A204.1 (cell line): Measurements from ENCODE around the gene NIT2.
"Not testable (repeated sequence)": the region's sequence is repeated elsewhere in the genome, so short reads cannot be mapped to it uniquely, and the experiment has no call there.

ENCODE experiments used
- FAIRE-seq: peaks from 2 replicates; lab custom pipeline; 2012; peaks lifted over from hg19 to GRCh38; lab: Jason Lieb, UNC

The NIT2 gene, protein sequence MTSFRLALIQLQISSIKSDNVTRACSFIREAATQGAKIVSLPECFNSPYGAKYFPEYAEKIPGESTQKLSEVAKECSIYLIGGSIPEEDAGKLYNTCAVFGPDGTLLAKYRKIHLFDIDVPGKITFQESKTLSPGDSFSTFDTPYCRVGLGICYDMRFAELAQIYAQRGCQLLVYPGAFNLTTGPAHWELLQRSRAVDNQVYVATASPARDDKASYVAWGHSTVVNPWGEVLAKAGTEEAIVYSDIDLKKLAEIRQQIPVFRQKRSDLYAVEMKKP

DNA sequence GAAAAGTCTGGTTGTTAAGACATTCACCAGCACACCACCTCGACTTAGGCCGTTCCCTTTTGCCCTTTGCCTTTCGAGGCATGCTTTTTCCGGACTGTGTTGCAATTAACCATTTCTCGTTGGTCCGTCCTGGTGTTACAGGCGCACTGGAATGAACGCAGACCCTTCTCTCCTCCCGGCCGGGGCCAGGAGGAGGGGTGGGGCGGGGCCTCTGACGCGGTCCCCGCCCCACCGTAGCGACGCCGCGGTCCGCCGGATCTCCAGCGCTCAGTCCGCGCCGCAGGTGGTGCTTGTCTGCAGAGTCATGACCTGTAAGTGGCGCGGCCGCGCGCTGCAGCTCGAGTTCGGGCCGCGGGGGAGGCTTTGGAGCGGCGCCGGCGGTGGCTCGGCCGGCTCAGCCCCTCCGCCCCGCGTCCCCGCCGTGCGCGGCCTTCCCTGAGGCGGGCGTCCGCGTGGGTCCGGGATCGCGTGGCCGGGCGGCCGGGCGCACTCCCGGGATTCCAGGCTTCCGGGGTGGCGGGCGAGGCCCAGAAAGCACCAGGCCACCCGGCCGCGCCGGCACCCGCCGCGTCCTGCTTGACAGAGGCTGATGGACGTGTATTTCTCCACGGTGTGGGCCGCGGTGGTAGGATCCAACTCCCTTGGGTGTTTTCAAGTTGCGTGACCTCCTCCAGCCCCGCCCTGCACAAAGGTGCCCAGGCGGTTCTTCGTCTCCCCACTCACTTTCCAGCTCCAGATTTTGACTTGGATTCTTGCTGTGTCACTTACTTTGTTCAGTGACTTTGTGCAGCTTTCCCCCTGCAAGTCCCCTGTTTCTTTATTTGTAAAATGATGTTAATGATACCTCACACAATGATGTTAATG lies at the start of gene NIT2:
NIT2 (plus strand) TSS at position 270 of the 864 bp plus-strand sequence; CDS start at position 305, 35 bp downstream.
- FAIRE-seq = no peak

DNA sequence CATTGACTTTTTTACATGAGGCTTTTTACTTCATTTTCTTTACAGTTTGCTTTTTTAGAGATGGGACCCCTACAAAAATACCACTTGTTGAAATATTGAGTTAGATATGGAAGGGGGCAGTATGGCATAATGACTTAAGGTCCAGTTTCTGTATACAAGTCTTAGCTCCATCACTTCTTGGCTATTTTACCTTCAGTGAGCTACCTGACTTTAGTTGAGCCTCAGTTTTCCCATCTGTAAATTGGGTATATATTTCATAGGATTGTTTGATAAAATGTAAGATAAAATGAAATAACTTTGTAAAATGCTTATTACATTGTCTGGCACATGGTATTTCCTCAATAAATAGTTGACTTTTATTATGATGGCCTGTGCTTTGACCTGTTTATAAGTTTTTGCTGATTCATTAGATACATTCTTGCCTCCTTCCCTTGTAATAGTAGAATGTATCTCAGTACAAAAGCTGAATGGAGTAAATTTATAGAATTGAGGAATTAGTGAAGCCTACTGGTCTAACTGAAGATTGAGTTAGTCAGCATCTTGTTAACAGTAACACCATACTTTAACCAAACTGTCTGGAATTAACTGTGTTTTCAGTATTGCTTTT lies 46.2 kb upstream of the NIT2 start:
- no peak for FAIRE-seq

DNA sequence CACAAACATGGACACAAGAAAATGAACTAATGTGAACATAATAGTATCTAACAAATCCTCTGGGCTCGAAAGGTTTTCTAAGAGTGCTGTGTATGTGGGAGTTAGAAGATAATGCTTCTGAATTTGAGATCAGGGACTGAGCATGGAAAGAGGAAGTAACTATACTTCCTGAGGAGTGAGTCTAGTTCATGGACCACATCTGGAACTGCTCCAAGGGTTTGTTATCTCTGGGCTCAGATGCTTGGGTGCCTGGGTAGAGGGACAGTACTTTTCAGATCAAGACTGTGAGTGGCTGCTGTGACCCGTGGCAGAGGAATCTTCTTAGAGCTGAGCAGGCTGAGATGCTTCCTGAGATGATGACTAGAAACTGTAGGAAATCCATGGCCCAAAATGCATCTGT lies 45.2 kb upstream of the NIT2 start:
- FAIRE-seq = no peak

DNA sequence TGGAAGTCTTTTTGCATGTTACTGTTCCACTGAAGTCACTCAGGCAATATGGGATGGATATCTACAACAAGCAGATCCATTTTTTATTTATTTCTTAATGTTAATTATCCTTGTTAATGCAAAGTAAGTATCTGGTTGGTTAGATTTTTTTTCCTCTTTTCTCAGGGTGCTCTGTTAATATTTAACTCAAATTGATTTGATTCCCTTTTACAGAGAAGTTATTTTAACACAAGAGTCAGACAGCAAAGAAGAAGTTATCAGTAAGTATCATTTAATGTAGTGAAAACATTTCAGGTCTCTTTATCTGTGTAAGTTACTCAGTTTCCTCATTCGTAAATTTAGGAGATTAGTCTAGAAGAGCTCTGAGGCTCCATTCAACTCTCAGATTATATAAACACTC lies 39.5 kb upstream of the NIT2 start:
- FAIRE-seq = no peak

DNA sequence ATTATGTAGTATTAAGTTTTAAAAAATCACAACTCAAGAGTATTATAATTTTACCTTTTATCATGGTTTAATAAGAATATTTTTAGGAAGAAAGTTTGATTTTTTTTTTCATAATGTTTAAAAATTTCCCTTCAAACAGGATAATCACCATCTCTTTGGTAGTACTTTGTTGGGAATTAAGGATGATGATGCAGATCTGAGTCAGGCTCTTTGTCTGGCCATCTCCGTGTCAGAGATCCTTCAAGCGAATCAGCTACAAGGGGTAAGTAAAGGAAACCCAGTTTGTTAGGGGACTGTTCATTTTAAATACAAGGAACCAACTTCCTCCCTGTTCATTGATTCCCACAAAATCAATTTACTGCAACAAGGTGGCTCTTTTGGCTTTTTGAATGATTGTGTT lies 36.8 kb upstream of the NIT2 start:
- no peak for FAIRE-seq

DNA sequence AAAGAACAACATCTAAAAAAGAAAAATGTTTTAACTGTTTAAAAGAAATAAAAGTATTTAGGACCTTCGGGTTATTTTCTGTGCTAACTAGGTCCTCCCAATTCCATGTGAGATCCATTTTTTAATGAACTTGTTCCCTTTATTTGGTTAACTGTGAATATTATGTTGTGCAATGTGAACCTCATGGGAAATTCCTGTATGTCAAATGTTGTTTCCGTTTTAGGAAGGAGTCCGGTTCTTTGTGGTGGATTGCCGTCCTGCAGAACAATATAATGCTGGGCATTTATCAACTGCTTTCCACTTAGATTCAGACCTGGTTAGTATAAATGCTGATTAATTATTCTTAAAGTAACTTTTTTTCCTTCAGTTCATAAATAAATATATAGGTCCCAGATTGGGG lies 35.5 kb upstream of the NIT2 start:
- no peak for FAIRE-seq

DNA sequence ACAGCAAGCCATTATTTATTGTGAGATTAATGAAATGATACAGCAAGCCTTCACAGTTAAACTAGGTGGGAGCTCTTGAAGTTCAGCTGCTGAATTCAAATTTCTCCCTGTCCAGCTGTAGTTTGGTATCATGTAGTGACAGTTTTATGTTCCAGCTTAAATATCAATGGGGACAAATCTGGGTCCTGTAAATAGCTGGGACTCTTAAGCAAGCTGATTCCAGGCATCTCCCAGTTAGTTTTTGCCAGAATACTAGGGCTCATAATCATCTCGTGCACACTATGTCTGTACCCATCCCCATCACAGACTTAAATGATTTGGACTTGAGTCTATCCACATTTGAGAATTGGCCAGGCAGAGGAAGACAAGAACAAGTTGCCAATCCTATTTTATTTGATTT lies 27.9 kb upstream of the NIT2 start:
- no peak for FAIRE-seq

DNA sequence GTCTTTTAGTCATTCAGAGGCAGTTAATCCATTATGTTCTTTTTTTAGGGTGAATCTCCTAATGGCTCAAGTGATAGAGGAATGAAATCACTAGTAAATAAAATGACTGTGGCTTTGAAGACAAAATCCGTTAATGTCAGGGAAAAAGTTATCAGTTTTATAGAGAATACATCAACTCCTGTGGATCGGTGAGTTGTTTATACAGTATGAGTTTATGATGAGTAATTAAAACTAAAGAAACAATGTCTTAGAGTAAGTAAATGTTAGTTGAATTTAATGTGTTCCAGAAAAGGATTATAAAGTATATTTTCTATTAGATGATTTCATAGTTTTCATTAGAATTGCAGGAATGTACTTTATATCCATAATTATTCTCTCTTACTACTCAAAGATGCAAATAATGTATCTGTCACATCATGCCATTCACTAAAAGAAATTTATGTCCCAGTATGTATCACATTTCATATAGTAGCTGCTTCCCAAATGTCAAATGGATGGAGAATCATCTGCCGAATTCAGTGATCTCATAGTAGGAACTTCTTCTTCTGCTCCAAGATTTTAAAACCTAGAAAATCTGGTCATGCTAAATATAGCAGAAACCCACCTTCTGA lies 24.1 kb upstream of the NIT2 start:
- FAIRE-seq = no peak

DNA sequence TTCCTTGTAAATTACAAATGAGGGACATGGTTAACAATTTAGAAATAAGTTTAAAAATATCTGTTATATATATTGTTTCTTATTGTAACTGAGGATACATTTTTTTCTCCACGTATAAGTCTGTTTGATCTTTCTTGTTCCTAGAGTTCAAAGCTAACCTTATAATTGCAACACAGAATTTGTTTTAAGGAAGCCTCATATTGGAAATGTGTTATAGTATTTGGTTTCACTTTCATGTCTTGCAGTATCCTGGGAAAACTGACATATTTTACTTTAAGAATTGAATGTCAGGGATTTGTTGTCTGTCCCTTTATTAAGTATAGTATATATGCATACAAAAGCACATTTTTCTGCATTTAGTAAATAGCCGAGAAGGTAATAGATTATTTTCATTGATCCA lies 23.5 kb upstream of the NIT2 start:
- peak; percentile 76 for FAIRE-seq

DNA sequence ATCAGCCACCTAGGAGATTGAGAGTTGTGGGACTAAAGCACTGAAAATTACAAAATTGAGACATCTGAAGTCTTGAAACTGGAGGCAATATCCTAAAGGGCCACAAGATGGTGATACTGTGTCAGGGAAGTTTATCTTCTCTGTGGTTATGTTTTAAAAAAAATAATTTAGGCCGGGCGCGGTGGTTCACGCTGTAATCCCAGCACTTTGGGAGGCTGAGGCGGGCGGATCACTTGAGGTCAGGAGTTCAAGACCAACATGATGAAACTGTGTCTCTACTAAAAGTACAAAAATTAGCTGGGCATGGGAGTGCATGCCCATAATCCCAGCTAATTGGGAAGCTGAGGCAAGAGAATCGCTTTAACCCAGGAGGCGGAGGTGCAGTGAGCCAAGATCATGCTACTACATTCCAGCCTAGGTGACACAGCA lies 17.9 kb upstream of the NIT2 start:
- peak; percentile 49 for FAIRE-seq

DNA sequence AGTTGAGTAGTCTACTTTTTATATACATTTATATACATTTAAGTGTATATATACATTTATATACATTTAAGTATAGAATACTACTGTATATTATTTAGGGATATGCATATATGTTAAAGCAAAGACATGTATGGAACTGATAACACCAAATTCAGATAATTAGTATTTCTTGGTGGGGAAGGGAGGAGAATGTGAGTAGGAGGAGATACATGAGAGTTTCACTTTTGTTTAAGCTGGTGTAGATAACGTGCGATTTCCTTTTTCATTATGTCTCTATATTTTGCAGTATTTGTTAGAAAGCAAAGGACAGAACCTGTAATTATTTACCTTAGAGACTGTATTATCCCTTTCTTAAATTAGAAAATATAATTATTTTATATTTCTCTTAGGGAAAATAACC lies 16.6 kb upstream of the NIT2 start:
- FAIRE-seq = no peak

DNA sequence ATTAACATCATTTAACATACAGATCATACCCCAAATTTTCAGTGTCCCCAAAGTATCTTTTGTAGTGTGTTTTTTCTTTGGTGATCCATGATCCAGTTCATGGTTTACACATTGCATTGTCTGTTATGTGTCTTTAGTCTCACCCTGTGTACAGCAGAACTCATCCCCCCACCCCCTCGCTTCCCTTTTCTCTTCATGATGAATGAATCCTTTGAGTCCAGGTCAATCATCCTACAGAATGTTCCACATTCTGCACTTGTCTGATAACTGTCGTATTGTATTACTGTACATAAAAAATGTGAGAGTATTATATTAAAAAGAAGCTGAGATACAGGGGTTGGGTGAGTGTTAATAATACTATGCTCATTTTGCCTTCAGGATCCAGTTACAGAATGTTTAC lies 14.6 kb upstream of the NIT2 start:
- no peak for FAIRE-seq

DNA sequence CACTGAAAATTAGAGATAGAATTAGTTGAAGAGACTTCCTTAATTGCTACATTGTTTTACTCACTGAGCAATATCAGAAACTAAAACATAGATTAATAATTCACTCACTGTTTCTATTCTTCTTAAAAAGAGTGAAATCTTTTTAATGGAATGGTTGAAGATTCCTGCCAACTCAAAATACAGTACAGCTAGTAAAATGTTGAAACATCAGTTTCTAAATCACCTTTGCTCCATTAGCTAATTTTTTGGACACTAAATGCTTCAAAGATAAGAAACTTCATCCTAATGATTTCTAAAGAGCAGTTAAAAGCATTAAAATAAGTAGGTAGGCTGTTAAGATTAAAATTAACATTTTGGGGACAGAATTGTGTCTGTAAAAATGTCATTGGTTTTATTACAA lies 10.5 kb upstream of the NIT2 start:
- FAIRE-seq = no peak

DNA sequence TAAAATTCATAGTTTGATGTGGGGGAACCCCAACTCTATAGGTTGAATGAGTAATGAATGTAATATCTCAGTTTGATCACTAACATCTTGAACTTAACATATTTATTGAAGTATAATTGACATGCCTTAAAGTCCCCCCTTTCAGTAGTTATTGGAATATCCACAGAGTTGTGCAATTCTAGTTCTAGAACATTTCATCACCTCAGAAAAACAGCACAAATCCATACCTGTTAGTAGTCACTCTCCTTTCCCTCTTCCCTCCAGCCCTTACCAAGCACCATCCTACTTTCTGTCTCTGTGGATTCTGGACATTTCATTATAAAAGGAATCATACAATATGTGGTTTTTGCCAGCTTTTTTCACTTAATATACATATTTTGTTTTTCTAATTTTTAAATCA lies 8.7 kb upstream of the NIT2 start:
- no peak for FAIRE-seq

DNA sequence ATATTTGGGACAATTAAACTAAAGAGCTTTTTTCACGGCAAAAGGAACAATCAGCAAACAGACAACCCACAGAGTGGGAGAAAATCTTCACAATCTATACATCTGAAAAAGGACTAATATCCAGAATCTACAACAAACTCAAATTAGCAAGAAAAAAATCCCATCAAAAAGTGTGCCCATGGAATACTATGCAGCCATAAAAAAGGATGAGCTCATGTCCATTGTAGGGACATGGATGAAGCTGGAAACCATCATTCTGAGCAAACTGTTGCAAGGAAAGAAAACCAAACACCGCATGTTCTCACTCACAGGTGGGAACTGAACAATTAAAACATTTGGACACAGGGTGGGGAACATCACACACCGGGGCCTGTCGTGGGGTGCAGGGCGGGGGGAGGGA lies 7.2 kb upstream of the NIT2 start:
- not testable (repeated sequence) for FAIRE-seq

DNA sequence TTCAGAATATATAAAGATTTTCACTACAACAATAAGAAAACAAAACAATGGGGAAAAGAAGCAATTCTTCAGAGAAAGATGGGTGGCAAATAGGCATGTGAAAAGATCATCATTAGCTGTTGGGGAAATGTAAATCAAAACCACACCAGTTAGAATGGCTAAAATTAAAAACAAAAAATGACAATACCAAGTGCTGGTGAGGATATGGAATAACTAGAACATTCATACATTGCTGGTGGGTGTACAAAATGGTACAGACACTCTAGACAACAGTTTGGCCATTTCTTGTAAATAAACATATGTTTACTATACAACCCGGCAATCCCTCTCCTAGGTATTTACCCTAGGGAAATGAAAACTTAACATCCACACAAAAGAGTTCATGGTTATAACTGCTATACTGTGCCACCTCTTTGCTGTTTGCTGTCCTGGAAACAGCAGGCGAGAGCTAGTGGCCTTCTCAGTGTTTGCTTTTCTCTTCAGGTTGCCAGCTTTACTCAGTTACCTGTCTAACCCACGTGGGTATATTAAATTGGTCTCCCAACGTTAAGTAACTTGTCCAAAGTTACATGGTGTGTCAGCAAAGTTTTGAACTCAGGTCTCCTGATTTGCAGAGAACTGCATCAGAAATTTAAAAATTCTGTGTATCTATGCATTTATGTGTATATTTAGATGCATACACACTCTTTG lies 4.6 kb upstream of the NIT2 start:
- no peak for FAIRE-seq

DNA sequence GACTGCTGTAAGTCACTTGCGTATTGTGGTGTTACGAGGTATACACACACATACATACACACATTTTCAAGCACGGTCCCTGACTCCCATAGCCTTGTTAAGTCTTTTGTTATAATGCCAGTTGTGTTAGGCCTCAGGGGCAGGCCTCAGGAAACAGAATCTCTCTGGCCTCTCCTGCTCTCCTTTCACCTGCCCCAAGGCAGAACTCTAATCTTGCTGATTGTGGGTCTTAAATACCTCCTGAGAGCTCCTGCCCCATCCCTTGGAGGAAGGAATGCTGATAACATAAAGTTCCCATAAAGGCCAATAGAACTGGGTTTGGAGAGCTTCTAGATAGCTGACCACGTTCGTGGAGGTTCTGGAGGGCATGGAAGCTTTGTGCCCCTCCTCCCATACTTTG lies 3.9 kb upstream of the NIT2 start:
- FAIRE-seq = no peak

DNA sequence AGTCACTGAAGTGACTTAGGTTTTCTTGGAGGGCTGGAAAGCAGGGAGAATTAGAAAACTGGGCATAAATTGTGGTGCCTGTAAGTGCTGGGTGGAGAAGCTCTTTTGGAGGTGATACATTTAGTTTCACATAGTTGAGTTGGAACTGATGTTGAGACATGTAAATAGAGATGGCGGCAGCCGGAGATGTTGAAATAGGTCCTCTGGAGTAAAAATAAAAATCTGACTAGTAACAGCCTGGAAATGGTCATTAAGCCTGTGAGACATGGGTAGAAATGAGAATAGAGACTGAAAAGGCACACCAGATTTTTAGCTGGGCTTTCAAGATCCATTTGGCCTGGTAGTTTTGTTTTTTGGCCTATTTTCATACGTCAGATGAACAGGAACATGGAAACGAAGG lies 2.9 kb upstream of the NIT2 start:
- no peak for FAIRE-seq

DNA sequence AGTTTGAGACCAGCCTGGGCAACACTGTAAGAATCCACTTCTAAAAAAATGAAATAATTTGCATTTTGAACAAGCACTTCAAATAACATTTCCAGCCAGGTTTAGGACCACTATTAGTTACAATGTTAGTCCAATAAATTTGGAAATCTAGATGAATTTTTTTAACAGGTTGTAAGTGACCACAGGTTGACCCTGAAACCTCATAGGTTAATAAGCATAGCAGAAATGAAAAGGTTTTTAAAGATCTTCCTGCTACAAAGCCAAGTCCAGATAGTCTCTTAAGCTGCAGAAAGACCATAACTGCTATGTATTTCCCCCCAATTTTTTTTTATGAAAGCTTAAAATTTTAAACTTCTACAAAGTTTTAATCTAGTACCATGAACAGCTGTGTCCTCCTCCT lies 1.5 kb upstream of the NIT2 start:
- no peak for FAIRE-seq

DNA sequence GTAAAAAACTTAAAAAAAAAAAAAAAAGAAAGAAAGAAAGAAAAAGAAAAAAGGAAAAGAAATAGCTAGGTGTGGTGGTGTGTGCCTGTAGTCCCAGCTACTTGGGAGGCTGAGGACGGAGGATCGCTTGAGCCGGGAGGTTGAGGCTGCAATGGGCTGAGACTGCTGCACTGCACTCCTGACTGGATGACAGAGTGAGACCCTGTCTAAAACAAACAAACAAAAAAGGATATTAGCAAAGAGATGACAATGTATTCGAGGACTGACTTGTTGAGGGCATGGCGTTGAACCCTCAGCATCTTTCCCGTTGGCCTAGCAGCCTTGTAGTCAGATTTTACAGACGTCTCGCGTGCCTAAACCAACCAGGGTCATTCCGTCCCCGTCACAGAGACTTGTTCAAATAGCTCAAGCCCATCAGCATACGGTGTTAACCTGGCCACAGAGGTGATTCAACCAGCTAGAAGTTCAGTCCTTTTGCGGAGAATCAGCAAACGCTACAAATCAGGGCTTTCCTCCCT lies 528 bp upstream of the NIT2 start:
- no peak for FAIRE-seq

DNA sequence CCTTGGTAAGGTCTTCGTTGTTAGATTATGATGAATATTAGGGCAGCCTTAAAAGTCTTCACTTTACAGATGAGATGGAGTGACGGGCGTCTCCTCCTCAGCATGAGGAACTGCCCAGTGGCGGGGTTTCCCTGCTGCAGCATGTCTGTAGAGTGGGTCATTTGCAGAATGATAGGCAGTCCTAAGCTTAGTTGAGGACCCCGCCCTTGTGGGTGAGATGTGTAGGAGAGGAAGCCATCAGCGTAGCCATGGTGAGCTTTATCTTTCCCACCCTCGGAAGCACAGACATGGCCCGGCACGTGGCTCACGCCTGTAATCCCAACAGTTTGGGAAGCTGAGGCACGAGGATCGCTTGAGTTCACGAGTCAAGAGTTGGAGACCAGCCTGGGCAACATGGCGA lies 877 bp downstream of the NIT2 start:
- FAIRE-seq = no peak

DNA sequence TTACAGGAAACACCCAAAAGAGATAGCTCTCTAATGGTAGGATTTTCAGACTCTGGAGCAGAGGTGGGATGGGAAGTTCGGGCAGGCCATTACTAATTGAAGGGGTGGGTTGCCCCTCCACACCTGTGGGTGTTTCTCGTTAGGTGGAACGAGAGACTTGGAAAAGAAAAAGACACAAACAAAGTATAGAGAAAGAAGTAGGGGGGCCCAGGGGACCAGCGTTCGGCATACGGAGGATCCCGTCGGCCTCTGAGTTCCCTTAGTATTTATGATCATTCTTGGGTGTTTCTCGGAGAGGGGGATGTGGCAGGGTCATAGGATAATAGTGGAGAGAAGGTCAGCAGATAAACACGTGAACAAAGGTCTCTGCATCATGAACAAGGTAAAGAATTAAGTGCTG lies 1.7 kb downstream of the NIT2 start:
- FAIRE-seq = not testable (repeated sequence)
